Liver (tissue), 9 donors: Measurements from ENCODE around the gene ADRA2C. TPM values are rescaled to one million over a fixed set of nuclear protein-coding genes. Genes with fewer than 3 reads are reported as not detected.

Experiments used
- DNase-seq: peaks from one replicate; pipeline ENCODE4 v3.0.0-alpha.2; 2017; ENCODE audit warnings: low spot score
- H3K27ac ChIP-seq, 2 donors: one replicate each; pipeline ENCODE4 v1.7.0; 2013; ENCODE audit warnings: inconsistent platforms in 2 of 2, low read length in 2 of 2, control low read depth in 1 of 2, low read depth in 1 of 2, mild to moderate bottlenecking in 1 of 2
- H3K27me3 ChIP-seq, 4 donors: one replicate each; pipeline versions ENCODE4 v1.6.1 to v1.7.0; 2013; ENCODE audit warnings: low read length in 3 of 4, inconsistent platforms in 1 of 4, mild to moderate bottlenecking in 1 of 4, moderate library complexity in 1 of 4; ENCODE audit not compliant: control insufficient read depth in 4 of 4, insufficient read depth in 4 of 4
- H3K36me3 ChIP-seq, 4 donors: one replicate each; pipeline versions ENCODE4 v1.6.1 to v1.7.0; 2013; ENCODE audit warnings: low read length in 3 of 4, mild to moderate bottlenecking in 3 of 4, low read depth in 1 of 4, moderate library complexity in 1 of 4; ENCODE audit not compliant: control insufficient read depth in 4 of 4, insufficient read depth in 3 of 4
- H3K4me1 ChIP-seq, 4 donors: one replicate each; pipeline versions ENCODE4 v1.6.1 to v1.7.0; 2013; ENCODE audit warnings: low read length in 3 of 4, mild to moderate bottlenecking in 3 of 4, moderate library complexity in 1 of 4; ENCODE audit not compliant: control insufficient read depth in 4 of 4, insufficient read depth in 4 of 4
- H3K4me3 ChIP-seq, 3 donors: one replicate each; pipeline versions ENCODE4 v1.6.1 to v1.7.0; 2013; ENCODE audit warnings: low read length in 3 of 3, control low read depth in 1 of 3, low read depth in 1 of 3, mild to moderate bottlenecking in 1 of 3
- H3K9ac ChIP-seq, 2 donors: one replicate each; pipeline ENCODE4 v1.7.0; 2013; ENCODE audit warnings: low read length in 2 of 2, mild to moderate bottlenecking in 2 of 2, moderate library complexity in 2 of 2, control low read depth in 1 of 2, low read depth in 1 of 2
- H3K9me3 ChIP-seq, 4 donors: one replicate each; pipeline versions ENCODE4 v1.6.1 to v1.7.0; 2013; ENCODE audit warnings: low read length in 3 of 4; ENCODE audit not compliant: control insufficient read depth in 4 of 4
- CTCF ChIP-seq: fragments of 150-350 bp; IDR thresholded peaks from 2 replicates; pipeline ENCODE4 v1.5.1; 2017; ENCODE audit warnings: improper control_type of control experiment, low read depth, low read length; ENCODE audit not compliant: missing input control
- EGR1 ChIP-seq, 2 donors: IDR thresholded peaks; 2 replicates each; pipeline ENCODE4 v1.6.1; 2016 to 2018; ENCODE audit warnings: antibody characterized with exemption in 2 of 2, low read depth in 2 of 2
- HNF4A ChIP-seq, 2 donors: conservative IDR thresholded peaks; 2 replicates each; pipeline ENCODE4 v1.6.1; 2016; ENCODE audit warnings: antibody characterized with exemption in 2 of 2, mild to moderate bottlenecking in 2 of 2
- HNF4G ChIP-seq: IDR thresholded peaks from 2 replicates; pipeline ENCODE4 v1.6.1; 2016; ENCODE audit warnings: antibody characterized with exemption
- SP1 ChIP-seq: IDR thresholded peaks from 2 replicates; pipeline ENCODE4 v1.6.1; 2018; ENCODE audit warnings: antibody characterized with exemption, mild to moderate bottlenecking
- TAF1 ChIP-seq: conservative IDR thresholded peaks from 2 replicates; pipeline ENCODE4 v1.6.1; 2016; ENCODE audit warnings: antibody characterized with exemption, mild to moderate bottlenecking
- YY1 ChIP-seq: IDR thresholded peaks from 2 replicates; pipeline ENCODE4 v1.6.1; 2016; ENCODE audit warnings: antibody characterized with exemption, mild to moderate bottlenecking
- WGBS: extraction: QIAGEN DNeasy Blood & Tissue Kit; methylation state at CpG from one replicate; pipeline ENCODE4 v1.1.7; 2013; 5-methylcytosine and 5-hydroxymethylcytosine counted together
- polyA plus RNA-seq, 2 donors: library from polyadenylated mRNA; stranded (reverse) in 1 of 2; unstranded in 1 of 2; fragments of 200-250 nt in 1 of 2; fragments of >200 nt in 1 of 2; fragmentation: Nextera tagmentation in 1 of 2; extraction: Ambion mirVana in 1 of 2; gene quantifications; one replicate each; pipeline versions ENCODE4 v1.2.1 to v1.2.3, GENCODE V29; 2013 to 2015
- total RNA-seq, 2 donors: library from RNA; depleted of rRNA; stranded (reverse); fragments of >200 nt; gene quantifications; one replicate each; pipeline ENCODE4 v1.2.3, GENCODE V29; 2014
- TF ChIP-seq, protein P1 (sequence below): IDR thresholded peaks from 2 replicates; pipeline ENCODE4 v1.6.1; 2016; ENCODE audit warnings: antibody characterized with exemption
- TF ChIP-seq, protein P2 (sequence below): IDR thresholded peaks from 2 replicates; pipeline ENCODE4 v1.6.1; 2016; ENCODE audit warnings: antibody characterized with exemption
- donor health status: healthy.
- donor health status: healthy.
- donor health status: healthy.
- donor health status: healthy.
- donor health status: healthy.

ADRA2C gene
- total and polyA plus RNA-seq, 4 donors = 0.19 to 1.1 (median 0.28) TPM; not detected in 1

DNA sequence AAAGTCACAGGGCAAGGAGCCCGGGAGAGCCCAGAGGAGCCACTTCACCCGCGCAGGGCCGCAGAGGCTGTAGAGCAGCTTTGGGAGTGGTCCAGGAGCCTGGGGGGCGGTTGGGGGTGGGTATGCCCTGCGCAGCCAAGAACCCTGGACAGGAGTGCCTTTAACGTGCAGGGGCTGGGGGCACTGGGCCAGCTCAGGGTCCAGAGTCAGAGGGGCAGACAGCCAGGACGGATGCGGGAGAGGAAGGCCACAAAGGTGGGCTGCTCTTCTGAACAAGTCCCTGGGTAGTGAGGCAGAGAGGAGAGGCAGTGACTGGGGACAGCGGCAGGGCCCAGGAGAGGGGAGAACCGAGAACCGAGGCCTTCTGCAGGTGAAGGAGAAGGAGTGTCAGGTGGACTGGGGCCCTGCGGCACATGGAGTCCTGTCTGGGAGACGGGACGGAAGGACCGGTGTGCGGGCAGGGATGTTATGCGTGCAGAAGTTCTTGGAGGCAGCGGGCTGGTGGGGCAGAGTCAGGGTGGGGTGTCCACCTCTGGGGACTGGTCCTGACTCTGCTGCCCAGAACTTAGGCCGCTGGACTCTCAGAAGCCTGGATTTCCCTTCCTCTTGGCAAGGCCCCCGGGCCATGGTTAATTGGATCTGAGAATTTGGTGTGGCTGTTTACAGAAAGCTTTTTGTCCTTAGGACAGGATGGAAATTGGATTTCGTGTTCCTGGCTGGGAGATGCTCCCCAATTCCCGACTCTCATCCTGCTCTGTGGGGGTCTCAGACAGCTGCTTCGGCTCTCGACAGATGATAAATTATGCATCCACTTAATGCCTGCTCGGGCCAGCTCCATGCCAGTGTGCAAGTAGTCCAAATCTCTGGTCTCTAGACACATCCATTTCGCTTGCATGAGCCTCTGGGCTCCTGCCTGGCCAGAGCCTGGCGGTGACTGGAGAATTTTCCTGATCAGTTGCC lies 31.9 kb downstream of the ADRA2C start:
- WGBS = 87% methylated on average over 28 of the region's 28 CpGs
- no peaks in the 10 kb centered on the region for H3K36me3 ChIP-seq
- H3K27ac ChIP-seq = no peak overlapping the region
- DNase-seq = no peak
- no peaks in the 10 kb centered on the region for H3K4me1 ChIP-seq
- H3K9ac ChIP-seq = no peak overlapping the region
- no peak for TF ChIP-seq TAF1
- TF ChIP-seq EGR1 (IDR thresholded peaks at IDR 0.05; ENCODE audit: low read depth in 2 of 2) = no peak
- TF ChIP-seq, protein P1, sequence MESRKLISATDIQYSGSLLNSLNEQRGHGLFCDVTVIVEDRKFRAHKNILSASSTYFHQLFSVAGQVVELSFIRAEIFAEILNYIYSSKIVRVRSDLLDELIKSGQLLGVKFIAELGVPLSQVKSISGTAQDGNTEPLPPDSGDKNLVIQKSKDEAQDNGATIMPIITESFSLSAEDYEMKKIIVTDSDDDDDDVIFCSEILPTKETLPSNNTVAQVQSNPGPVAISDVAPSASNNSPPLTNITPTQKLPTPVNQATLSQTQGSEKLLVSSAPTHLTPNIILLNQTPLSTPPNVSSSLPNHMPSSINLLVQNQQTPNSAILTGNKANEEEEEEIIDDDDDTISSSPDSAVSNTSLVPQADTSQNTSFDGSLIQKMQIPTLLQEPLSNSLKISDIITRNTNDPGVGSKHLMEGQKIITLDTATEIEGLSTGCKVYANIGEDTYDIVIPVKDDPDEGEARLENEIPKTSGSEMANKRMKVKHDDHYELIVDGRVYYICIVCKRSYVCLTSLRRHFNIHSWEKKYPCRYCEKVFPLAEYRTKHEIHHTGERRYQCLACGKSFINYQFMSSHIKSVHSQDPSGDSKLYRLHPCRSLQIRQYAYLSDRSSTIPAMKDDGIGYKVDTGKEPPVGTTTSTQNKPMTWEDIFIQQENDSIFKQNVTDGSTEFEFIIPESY = no peak
- TF ChIP-seq, protein P2, sequence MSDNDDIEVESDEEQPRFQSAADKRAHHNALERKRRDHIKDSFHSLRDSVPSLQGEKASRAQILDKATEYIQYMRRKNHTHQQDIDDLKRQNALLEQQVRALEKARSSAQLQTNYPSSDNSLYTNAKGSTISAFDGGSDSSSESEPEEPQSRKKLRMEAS = no peak
- TF ChIP-seq CTCF = no peak
- TF ChIP-seq HNF4A (conservative IDR thresholded peaks at IDR 0.05) = no peak
- no peak for TF ChIP-seq HNF4G
- H3K27me3 ChIP-seq = no peaks in the 10 kb centered on the region
- peaks cover 0 to 5% (median 3%) of the 10 kb centered on the region in 4 donors for H3K9me3 ChIP-seq
- H3K4me3 ChIP-seq = no peak overlapping the region

GRCh38 chr4:3799496-3799895 lies 33.3 kb downstream of the ADRA2C start:
- TF ChIP-seq, protein P2 = no peak
- TF ChIP-seq, protein P1 = no peak
- TF ChIP-seq TAF1 = no peak
- TF ChIP-seq SP1 = no peak
- no peak for TF ChIP-seq YY1
- no peaks in the 10 kb centered on the region for H3K36me3 ChIP-seq
- H3K27ac ChIP-seq = no peak overlapping the region
- peaks cover 0 to 5% (median 3%) of the 10 kb centered on the region in 4 donors for H3K9me3 ChIP-seq
- H3K4me1 ChIP-seq = no peaks in the 10 kb centered on the region
- no peak overlapping the region for H3K9ac ChIP-seq
- H3K4me3 ChIP-seq = no peak overlapping the region
- DNase-seq = no peak
- H3K27me3 ChIP-seq = peaks cover 0 to 2% (median 0%) of the 10 kb centered on the region in 4 donors
- 87% methylated on average over 13 of the region's 13 CpGs for WGBS
